Adipocyte (in vitro differentiated cells): ENCODE results near the gene REXO5.
"Not testable (repeated sequence)": the region's sequence is repeated elsewhere in the genome, so short reads cannot be mapped to it uniquely, and the experiment has no call there.

Experiments
- DNase-seq: peaks from one replicate; pipeline ENCODE4 v3.0.0-alpha.2; 2015; ENCODE audit warnings: low read depth
- H3K27me3 ChIP-seq: replicated peaks from 2 replicates; pipeline ENCODE4 v1.7.0; 2013; ENCODE audit warnings: mild to moderate bottlenecking, low read length, moderate library complexity; ENCODE audit not compliant: control insufficient read depth, insufficient read depth
- H3K36me3 ChIP-seq: 2 replicates; pipeline ENCODE4 v1.7.0; 2013; ENCODE audit warnings: low read length, mild to moderate bottlenecking, moderate library complexity; ENCODE audit not compliant: control insufficient read depth, insufficient read depth, severe bottlenecking
- H3K4me1 ChIP-seq: 2 replicates; pipeline ENCODE4 v1.7.0; 2013; ENCODE audit warnings: mild to moderate bottlenecking, low read length, moderate library complexity; ENCODE audit not compliant: control insufficient read depth, insufficient read depth
- H3K4me3 ChIP-seq: 2 replicates; pipeline ENCODE4 v1.7.0; 2013; ENCODE audit warnings: mild to moderate bottlenecking, low read length, moderate library complexity
- H3K9ac ChIP-seq: 2 replicates; pipeline ENCODE4 v1.7.0; 2013; ENCODE audit warnings: mild to moderate bottlenecking, low read length, moderate library complexity
- H3K9me3 ChIP-seq: 2 replicates; pipeline ENCODE4 v1.7.0; 2013; ENCODE audit warnings: mild to moderate bottlenecking, low read length, moderate library complexity; ENCODE audit not compliant: control insufficient read depth

REXO5 gene

DNA sequence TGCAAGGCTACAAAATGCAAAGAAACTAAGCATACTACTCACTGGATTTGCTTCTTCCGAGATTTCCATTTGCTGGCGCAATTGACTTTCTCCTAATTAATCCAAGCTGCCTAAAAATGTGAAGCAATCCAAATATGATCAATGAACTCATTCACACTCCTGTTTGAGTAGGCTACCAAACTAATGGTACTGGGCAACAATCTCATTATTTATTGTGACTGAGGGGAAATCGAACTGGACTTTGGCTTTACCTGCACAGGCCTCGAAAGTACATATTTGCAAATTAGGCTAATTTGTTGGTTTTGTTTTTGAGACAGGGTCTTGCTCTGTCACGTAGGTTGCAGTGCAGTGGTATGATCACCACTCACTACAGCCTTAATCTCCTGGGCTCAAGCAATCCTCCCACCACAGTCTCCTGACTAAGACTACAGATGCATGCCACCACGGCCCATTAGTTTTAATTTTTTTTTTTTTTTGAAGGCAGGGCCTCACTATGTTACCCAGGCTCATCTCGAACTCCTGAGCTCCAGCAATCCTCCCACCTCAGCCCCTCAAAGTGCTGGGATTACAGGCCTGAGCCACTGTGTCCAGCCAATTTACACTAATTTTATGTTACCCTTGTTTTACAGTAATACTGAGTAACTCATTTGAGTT is 2.6 kb upstream of the REXO5 start:
- H3K27me3 ChIP-seq = no peaks in the 10 kb centered on the region
- H3K36me3 ChIP-seq = peaks cover 14% of the 10 kb centered on the region
- DNase-seq = no peak
- H3K9ac ChIP-seq = no peak overlapping the region
- H3K9me3 ChIP-seq = no peaks in the 10 kb centered on the region
- H3K4me3 ChIP-seq = no peak overlapping the region
- peaks cover 3% of the 10 kb centered on the region for H3K4me1 ChIP-seq

DNA sequence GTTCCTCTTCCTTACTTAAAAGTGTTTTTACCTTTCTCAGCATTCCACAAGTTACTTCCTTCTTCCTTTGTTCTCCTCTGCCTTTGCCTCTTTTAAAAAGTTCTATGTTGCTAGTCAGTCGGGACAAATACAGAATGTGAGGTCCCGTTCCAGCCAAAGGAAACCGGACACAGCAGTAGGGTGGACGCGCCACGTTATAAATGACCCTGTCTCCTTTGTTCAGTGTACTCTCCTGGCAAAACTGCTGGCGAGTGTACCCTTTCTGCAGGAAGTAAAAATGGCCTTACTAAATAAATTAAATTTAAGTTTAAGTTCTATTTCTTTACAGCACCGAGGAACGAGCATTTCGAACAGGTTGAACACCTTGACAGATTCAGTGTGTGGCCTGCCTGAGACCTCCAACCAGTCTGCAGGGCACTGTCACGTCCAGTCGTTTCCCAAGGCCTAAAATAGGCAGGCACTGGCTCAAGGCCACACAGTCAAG is 601 bp upstream of the REXO5 start:
- H3K9me3 ChIP-seq, H3K36me3 ChIP-seq, DNase-seq, H3K4me1 ChIP-seq, H3K27me3 ChIP-seq: not testable (repeated sequence)
- H3K4me3 ChIP-seq = peak overlapping the region; percentile 97
- H3K9ac ChIP-seq = peak overlapping the region; percentile 92

DNA sequence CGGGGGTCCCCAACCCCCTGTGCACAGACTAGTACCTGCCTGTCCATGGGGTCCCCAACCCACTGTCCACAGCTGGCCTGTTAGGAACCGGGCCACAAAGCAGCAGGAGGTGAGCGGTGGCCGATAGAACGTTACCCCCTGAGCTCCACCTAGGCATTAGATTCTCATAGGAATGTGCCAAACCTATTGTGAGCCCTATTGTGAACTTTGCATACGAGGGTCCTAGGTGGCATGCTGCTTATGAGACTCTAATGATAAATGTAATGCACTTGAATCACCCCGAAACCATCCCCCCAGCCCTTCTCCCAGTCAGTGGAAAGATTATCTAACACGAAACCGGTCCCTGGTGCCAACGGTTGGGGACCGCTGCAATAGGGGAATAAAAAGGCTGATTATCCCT is 1.5 kb downstream of the REXO5 start:
- Histone ChIP-seq H3K36me3 (no peaks in the 10 kb centered on the region), H3K4me3 (no peak overlapping the region), H3K4me1 (peaks cover 3% of the 10 kb centered on the region), H3K27me3 (no peaks in the 10 kb centered on the region), H3K9ac (peak overlapping the region; percentile 92), H3K9me3 (no peaks in the 10 kb centered on the region)
- no peak for DNase-seq

DNA sequence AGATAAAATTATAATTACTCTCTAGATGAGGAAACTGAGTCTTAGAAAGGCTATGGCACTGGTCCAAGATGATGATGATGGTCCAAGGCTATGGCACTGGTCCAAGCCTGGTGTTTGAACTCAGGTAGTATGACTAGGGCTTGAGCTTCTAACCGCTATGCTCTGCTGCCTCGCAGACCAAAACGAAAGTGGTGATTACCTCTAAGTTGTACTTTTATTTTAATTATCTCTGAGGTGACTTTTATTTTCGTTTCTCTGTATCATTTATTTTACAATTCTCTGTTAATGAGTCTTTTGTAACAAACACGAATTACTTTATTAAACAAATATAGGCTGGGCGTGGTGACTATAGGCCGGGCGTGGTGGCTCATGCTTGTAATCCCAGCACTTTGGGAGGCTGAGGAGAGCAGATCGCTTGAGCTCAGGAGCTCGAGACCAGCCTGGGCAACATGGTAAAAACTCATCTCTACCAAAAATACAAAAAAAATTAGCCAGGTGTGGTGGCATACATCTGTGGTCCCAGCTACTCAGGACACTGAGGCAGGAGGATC is 5.6 kb downstream of the REXO5 start:
- Histone ChIP-seq H3K9ac (no peak overlapping the region), H3K4me1 (peaks cover 3% of the 10 kb centered on the region), H3K9me3 (no peaks in the 10 kb centered on the region), H3K27me3 (no peaks in the 10 kb centered on the region), H3K36me3 (peaks cover 8% of the 10 kb centered on the region), H3K4me3 (no peak overlapping the region)
- no peak for DNase-seq

DNA sequence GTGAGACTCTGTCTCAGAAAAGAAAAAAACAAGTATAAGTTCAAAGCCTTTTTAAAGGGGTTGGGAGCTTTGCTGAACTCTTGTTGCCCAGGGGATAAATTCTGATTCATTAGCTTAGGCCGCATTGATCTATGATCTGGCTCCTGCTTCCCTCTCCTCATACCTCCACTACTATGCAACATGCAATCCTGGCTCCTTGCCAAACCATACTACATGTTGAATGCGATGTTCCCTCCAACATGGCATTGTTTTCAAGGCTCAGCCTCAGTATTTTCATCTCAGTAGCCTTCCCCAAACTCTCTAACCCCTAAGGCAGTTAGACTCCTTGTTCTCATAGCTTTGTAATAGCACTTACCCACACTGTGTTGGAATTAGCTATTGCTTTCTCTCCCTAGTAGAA is 6.2 kb downstream of the REXO5 start:
- Histone ChIP-seq H3K36me3 (peaks cover 8% of the 10 kb centered on the region), H3K4me1 (no peaks in the 10 kb centered on the region), H3K4me3 (no peak overlapping the region), H3K27me3 (no peaks in the 10 kb centered on the region), H3K9me3 (no peaks in the 10 kb centered on the region), H3K9ac (no peak overlapping the region)
- DNase-seq = no peak

DNA sequence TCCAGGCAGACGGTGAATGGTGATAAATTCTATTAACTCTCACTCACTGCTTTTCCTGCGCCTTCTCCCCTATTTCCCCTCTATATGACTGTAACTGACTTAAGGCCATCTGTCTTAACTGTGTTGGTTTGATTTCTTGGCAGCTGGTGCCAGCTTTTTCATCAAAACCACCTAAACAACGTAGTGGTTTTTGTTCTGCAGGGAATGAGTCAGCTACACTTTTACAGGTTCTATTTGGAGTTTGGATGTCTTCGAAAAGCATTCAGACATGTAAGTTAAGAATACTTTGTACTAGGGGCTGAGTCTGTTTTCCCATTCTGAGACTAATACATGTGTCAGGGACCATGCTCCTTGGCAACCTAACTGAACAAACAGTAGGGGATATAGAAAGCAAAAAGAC is 8.5 kb downstream of the REXO5 start:
- Histone ChIP-seq H3K4me3 (no peak overlapping the region), H3K9ac (no peak overlapping the region), H3K27me3 (no peaks in the 10 kb centered on the region), H3K9me3 (no peaks in the 10 kb centered on the region), H3K36me3 (peaks cover 10% of the 10 kb centered on the region), H3K4me1 (no peaks in the 10 kb centered on the region)
- no peak for DNase-seq

DNA sequence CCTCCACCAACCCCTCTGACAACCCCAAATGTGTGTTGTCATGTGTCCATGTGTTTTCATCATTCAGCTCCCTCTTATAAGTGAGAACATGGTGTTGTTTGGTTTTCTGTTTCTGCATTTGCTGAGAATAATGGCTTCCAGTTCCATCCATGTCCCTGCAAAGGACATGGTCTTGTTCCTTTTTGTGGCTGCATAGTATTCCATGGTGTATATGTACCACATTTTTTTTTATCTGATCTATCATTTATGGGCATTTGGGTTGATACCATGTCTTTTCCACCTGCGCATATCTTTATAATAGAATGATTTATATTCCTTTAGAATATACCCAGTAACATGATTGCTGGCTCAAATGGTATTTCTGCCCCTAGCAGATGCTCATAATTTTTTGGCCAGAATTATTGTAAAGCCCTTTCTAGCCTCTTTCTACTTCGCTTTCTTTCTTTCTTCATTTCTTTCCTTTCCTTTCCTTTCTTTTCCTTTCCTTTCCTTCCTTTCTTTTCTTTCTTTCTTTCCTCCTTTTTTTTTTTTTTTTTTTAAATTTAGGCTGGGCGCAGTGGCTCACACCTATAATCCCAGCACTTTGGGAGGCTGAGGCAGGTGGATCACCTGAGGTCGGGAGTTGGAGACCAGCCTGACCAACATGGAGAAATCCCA is 12.7 kb downstream of the REXO5 start:
- Histone ChIP-seq H3K9ac (no peak overlapping the region), H3K36me3 (peaks cover 25% of the 10 kb centered on the region), H3K27me3 (no peaks in the 10 kb centered on the region), H3K4me1 (no peaks in the 10 kb centered on the region), H3K9me3 (no peaks in the 10 kb centered on the region), H3K4me3 (no peak overlapping the region)
- DNase-seq = no peak

DNA sequence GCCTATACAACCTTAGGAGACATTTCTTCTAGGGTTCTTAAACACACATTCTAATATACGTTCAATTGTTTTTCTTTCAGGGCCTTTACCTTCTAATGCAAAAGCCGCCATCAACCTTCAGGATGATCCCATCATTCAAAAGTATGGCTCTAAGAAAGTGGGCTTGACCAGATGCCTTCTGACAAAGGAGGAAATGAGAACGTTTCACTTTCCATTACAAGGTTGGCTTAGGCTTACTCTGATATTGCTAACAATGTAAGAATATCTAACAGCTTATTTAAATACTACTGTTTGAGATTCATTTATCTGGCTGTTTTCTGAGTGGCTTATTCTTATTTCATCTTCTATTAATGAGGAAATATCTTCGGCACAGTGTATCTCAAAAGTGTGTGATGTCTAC is 15.4 kb downstream of the REXO5 start:
- no peaks in the 10 kb centered on the region for H3K27me3 ChIP-seq
- DNase-seq = no peak
- peaks cover 19% of the 10 kb centered on the region for H3K36me3 ChIP-seq

DNA sequence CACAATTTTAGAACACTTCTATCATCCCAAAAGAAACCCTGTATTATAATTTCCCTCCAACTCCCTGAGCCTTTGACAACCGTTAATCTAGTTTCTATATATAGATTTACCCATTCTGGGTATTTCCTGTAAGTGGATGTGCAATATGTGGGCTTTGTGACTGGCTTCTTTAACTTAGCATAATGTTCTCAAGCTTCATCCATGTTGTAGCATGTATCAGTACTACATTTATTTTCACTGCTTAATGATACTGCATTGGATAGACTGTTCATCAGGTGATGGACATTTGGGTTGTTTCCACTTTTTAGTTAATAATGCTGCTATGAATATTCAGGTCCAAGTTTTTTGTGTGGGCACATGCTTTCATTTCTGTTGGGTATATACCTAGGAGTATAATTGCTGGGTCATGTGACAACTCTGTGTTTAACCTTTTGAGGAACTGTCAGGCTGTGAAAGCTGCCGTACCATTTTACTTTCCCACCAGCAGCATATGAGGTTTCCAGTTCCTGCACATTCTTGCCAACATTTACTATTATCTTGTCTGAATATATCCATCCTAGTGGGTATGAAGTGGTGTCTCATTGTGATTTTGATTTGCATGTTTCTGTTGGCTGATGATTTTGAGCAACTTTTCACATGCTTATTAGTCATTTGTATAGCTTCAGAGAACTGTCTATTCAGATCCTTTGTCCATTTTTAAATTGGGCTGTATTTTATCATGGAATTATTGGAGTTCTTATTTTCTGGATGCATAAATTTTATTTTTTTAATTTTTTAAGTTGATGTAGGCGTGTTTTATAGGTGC is 16.4 kb downstream of the REXO5 start:
- no peak for DNase-seq
- no peak overlapping the region for H3K9ac ChIP-seq
- no peaks in the 10 kb centered on the region for H3K27me3 ChIP-seq
- no peaks in the 10 kb centered on the region for H3K9me3 ChIP-seq
- no peak overlapping the region for H3K4me3 ChIP-seq
- no peaks in the 10 kb centered on the region for H3K4me1 ChIP-seq
- peaks cover 27% of the 10 kb centered on the region for H3K36me3 ChIP-seq

More for the DNA sequence above, 15.4 kb downstream of the REXO5 start:
- no peaks in the 10 kb centered on the region for H3K4me1 ChIP-seq
- H3K9ac ChIP-seq = no peak overlapping the region
- no peaks in the 10 kb centered on the region for H3K9me3 ChIP-seq
- no peak overlapping the region for H3K4me3 ChIP-seq

DNA sequence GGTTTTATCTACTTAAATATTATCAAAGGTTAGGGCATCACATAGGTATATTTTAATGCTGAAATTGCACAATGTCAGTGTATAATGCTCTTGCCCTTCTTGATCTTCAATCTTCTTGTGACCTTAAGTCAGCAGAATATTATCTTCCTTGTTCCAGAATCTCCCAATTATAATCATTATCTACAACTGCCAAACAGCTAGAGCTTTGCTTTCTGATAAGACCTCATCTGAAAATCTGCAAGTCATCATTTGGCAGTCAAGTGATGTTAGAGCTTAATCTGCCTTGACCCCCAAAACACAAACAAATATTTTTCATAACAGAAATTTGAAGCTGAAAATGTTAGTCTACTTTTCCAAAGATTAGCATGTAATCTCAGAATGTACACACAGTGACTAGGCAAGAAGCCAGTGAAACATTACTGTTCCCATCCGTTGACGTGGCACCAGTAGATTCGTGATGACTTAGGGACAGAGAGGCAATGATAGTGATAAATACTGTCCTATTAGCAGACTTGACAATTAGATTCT is 19.8 kb downstream of the REXO5 start:
- DNase-seq = no peak

DNA sequence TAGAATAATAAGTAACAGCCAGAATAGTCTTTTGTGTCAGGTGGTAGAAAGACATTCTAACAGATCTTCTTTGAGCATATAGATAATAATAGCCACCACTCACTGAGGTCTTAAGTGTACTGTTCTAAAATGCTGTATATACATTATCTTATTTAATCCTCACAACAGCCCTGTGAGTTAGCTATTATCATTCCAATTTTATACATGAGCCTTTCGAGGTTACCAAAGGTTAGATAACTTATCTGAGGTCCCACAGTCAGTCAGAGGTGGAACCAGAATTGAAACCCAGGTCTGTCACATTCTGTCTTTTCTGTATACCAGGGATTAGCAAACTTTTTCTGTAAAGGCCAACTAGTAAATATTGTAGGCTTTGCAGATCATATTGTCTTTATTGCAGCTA is 23.2 kb downstream of the REXO5 start:
- H3K9me3 ChIP-seq = no peaks in the 10 kb centered on the region
- H3K4me3 ChIP-seq = no peak overlapping the region
- H3K36me3 ChIP-seq = peaks cover 28% of the 10 kb centered on the region
- DNase-seq = no peak
- H3K27me3 ChIP-seq = no peaks in the 10 kb centered on the region
- no peak overlapping the region for H3K9ac ChIP-seq
- peaks cover 15% of the 10 kb centered on the region for H3K4me1 ChIP-seq

More for the DNA sequence above, 19.8 kb downstream of the REXO5 start:
- Histone ChIP-seq H3K9ac (no peak overlapping the region), H3K27me3 (no peaks in the 10 kb centered on the region), H3K9me3 (no peaks in the 10 kb centered on the region), H3K4me3 (no peak overlapping the region), H3K36me3 (peaks cover 35% of the 10 kb centered on the region), H3K4me1 (peaks cover 3% of the 10 kb centered on the region)
